GOT3 (cell line): Measurements from ENCODE around the gene PLXDC1.

Source experiments
- DNase-seq: peaks from one replicate; lab custom pipeline; 2025; ENCODE audit warnings: mixed read lengths; lab: John Stamatoyannopoulos, UW

Gene PLXDC1

GRCh38 chr17:39097150-39097519, 54.3 kb downstream of the PLXDC1 start:
- no peak for DNase-seq

- no peak for DNase-seq
Measured at GRCh38 chr17:39096508-39097149, 54.8 kb downstream of the PLXDC1 start.

GRCh38 chr17:39095309-39095686, 56.1 kb downstream of the PLXDC1 start:
- no peak for DNase-seq

GRCh38 chr17:39094607-39095308, 56.7 kb downstream of the PLXDC1 start:
- DNase-seq: no peak

GRCh38 chr17:39092692-39093230, 58.7 kb downstream of the PLXDC1 start:
- no peak for DNase-seq

GRCh38 chr17:39090908-39091665, 60.4 kb downstream of the PLXDC1 start:
- no peak for DNase-seq

GRCh38 chr17:39090400-39090799, 61.0 kb downstream of the PLXDC1 start:
- DNase-seq: no peak

- no peak for DNase-seq
Measured at GRCh38 chr17:39084558-39084957, 66.9 kb downstream of the PLXDC1 start.

GRCh38 chr17:39083270-39083669, 68.2 kb downstream of the PLXDC1 start:
- no peak for DNase-seq

GRCh38 chr17:39082482-39082881, 69.0 kb downstream of the PLXDC1 start:
- DNase-seq: no peak

GRCh38 chr17:39081851-39082250, 69.6 kb downstream of the PLXDC1 start:
- DNase-seq: no peak

GRCh38 chr17:39080421-39081078, 70.9 kb downstream of the PLXDC1 start:
- DNase-seq: no peak

GRCh38 chr17:39079836-39080235, 71.6 kb downstream of the PLXDC1 start:
- DNase-seq: no peak

GRCh38 chr17:39077866-39078265, 73.6 kb downstream of the PLXDC1 start:
- DNase-seq: no peak

- DNase-seq: no peak
Measured at GRCh38 chr17:39077252-39077651, 74.2 kb downstream of the PLXDC1 start.

GRCh38 chr17:39074676-39075075, 76.8 kb downstream of the PLXDC1 start:
- DNase-seq: no peak

- DNase-seq: no peak
Measured at GRCh38 chr17:39073916-39074315, 77.5 kb downstream of the PLXDC1 start.

GRCh38 chr17:39073353-39073752, 78.1 kb downstream of the PLXDC1 start:
- no peak for DNase-seq

- no peak for DNase-seq
Measured at GRCh38 chr17:39071573-39071972, 79.9 kb downstream of the PLXDC1 start.

- no peak for DNase-seq
Measured at GRCh38 chr17:39069114-39069756, 82.2 kb downstream of the PLXDC1 start.

- no peak for DNase-seq
Measured at GRCh38 chr17:39064819-39065218, 86.6 kb downstream of the PLXDC1 start.

GRCh38 chr17:39064374-39064773, 87.1 kb downstream of the PLXDC1 start:
- DNase-seq: peak; percentile 26
